IMR-90 (cell line): ENCODE results near the gene FSTL5. TPM values are rescaled to one million over a fixed set of nuclear protein-coding genes. Genes with fewer than 3 reads are reported as not detected.

Experiments used
- ATAC-seq: fragments of 200-7000 bp; cut with Tn5 transposase; 2 replicates; pipeline ENCODE4 v1.9.1; 2020; ENCODE audit warnings: low read depth, mild to moderate bottlenecking, moderate library complexity
- BruUV-seq: library from RNA; stranded (reverse); fragments of 400-500 nt; replicated peaks from 2 replicates; lab custom pipeline; 2021; lab: Mats Ljungman, UMichigan
- CTCF ChIA-PET: fragments of 300-600 bp; formaldehyde crosslinking; extraction: SDS; loops from one replicate; lab custom pipeline; 2021; ENCODE audit warnings: antibody characterized with exemption; lab: Yijun Ruan, JAX
- POLR2A ChIA-PET: fragments of 300-600 bp; sonication (Branson Sonifier 250); formaldehyde crosslinking; loops from one replicate; lab custom pipeline; 2022; ENCODE audit warnings: antibody characterized with exemption; ENCODE audit not compliant: unreplicated experiment; lab: Charles Lee
- DNase-seq: peaks from one replicate; pipeline ENCODE4 v3.0.0; 2013
- H2AFZ ChIP-seq: replicated peaks from 2 replicates; pipeline ENCODE3; 2013; ENCODE audit warnings: low read length, mild to moderate bottlenecking; ENCODE audit not compliant: poor library complexity
- H2AK5ac ChIP-seq: 2 replicates; pipeline ENCODE4 v1.6.1; 2013; ENCODE audit warnings: low read depth, low read length, inconsistent platforms
- H2AK9ac ChIP-seq: replicated peaks from 2 replicates; pipeline ENCODE3; 2013; ENCODE audit warnings: mild to moderate bottlenecking, low read depth, low read length, moderate library complexity; ENCODE audit not compliant: poor library complexity
- H2BK120ac ChIP-seq: 2 replicates; pipeline ENCODE4 v1.6.1; 2013; ENCODE audit warnings: low read depth, low read length, inconsistent platforms
- H2BK15ac ChIP-seq: 3 replicates; pipeline ENCODE4 v1.6.1; 2013; ENCODE audit warnings: low read depth, low read length, inconsistent platforms
- H2BK20ac ChIP-seq: 2 replicates; pipeline ENCODE4 v1.6.1; 2013; ENCODE audit warnings: low read depth, mild to moderate bottlenecking, inconsistent platforms, low read length, moderate library complexity
- H2BK5ac ChIP-seq: 2 replicates; pipeline ENCODE4 v1.6.1; 2013; ENCODE audit warnings: mild to moderate bottlenecking, low read depth, low read length, inconsistent platforms; ENCODE audit not compliant: poor library complexity, severe bottlenecking
- H3K14ac ChIP-seq: replicated peaks from 2 replicates; pipeline ENCODE4 v1.6.1; 2013; ENCODE audit warnings: low read depth, low read length, inconsistent platforms
- H3K18ac ChIP-seq: 2 replicates; pipeline ENCODE4 v1.6.1; 2013; ENCODE audit warnings: low read depth, low read length, control low read depth
- H3K23ac ChIP-seq: 2 replicates; pipeline ENCODE4 v1.6.1; 2013; ENCODE audit warnings: low read depth, low read length, inconsistent platforms
- H3K27ac ChIP-seq: 2 replicates; pipeline ENCODE4 v1.5.1; 2013; ENCODE audit warnings: mild to moderate bottlenecking, control low read depth, low read length; ENCODE audit not compliant: insufficient read depth
- H3K27me3 ChIP-seq: 2 replicates; pipeline ENCODE4 v1.6.1; 2013; ENCODE audit warnings: low read length; ENCODE audit not compliant: control insufficient read depth, insufficient read depth
- H3K36me3 ChIP-seq: 2 replicates; pipeline ENCODE4 v1.6.1; 2013; ENCODE audit warnings: low read length, mixed read lengths; ENCODE audit not compliant: control insufficient read depth, insufficient read depth
- H3K4ac ChIP-seq: 2 replicates; pipeline ENCODE4 v1.6.1; 2013; ENCODE audit warnings: low read depth, low read length, inconsistent platforms
- H3K4me1 ChIP-seq: 2 replicates; pipeline ENCODE4 v1.6.1; 2013; ENCODE audit warnings: low read length, mixed read lengths; ENCODE audit not compliant: control insufficient read depth, insufficient read depth
- H3K4me2 ChIP-seq: 2 replicates; pipeline ENCODE4 v1.6.1; 2013; ENCODE audit warnings: low read depth, mild to moderate bottlenecking, control low read depth, low read length, moderate library complexity
- H3K4me3 ChIP-seq: 2 replicates; pipeline ENCODE4 v1.5.1; 2013; ENCODE audit warnings: low read depth, mild to moderate bottlenecking, control low read depth, low read length, moderate library complexity; ENCODE audit not compliant: insufficient read depth
- H3K56ac ChIP-seq: 2 replicates; pipeline ENCODE4 v1.6.1; 2013; ENCODE audit warnings: low read length, inconsistent platforms; ENCODE audit not compliant: insufficient read depth; ENCODE audit errors: extremely low read depth
- H3K79me1 ChIP-seq, 2 experiments: 2 replicates each; pipeline ENCODE4 v1.6.1; 2013; ENCODE audit warnings: low read length in 2 of 2, inconsistent platforms in 1 of 2, low read depth in 1 of 2
- H3K9ac ChIP-seq: 2 replicates; pipeline ENCODE4 v1.6.1; 2013; ENCODE audit warnings: low read depth, low read length, control low read depth
- H3K9me1 ChIP-seq: 2 replicates; pipeline ENCODE4 v1.6.1; 2013; ENCODE audit warnings: low read length, inconsistent platforms; ENCODE audit not compliant: insufficient read depth
- H3K9me3 ChIP-seq: 2 replicates; pipeline ENCODE4 v1.6.1; 2013; ENCODE audit warnings: low read length; ENCODE audit not compliant: control insufficient read depth, insufficient read depth
- H4K20me1 ChIP-seq: 2 replicates; pipeline ENCODE4 v1.6.1; 2013; ENCODE audit warnings: low read length, inconsistent platforms; ENCODE audit not compliant: insufficient read depth
- H4K5ac ChIP-seq: 2 replicates; pipeline ENCODE4 v1.6.1; 2013; ENCODE audit warnings: mild to moderate bottlenecking, low read depth, low read length, control low read depth
- H4K8ac ChIP-seq, 2 experiments: 2 replicates each; pipeline ENCODE4 v1.6.1; 2013; ENCODE audit warnings: low read depth in 2 of 2, low read length in 2 of 2, control low read depth in 1 of 2, inconsistent platforms in 1 of 2
- H4K91ac ChIP-seq: 2 replicates; pipeline ENCODE4 v1.6.1; 2013; ENCODE audit warnings: low read depth, low read length, inconsistent platforms; ENCODE audit not compliant: insufficient read depth
- CEBPB ChIP-seq: IDR thresholded peaks from 2 replicates; pipeline ENCODE4 v1.6.1; 2012; ENCODE audit warnings: low read depth, low read length, improper control_type of control experiment
- MAZ ChIP-seq: IDR thresholded peaks from 2 replicates; pipeline ENCODE4 v1.6.1; 2012; ENCODE audit warnings: low read depth, mild to moderate bottlenecking, low read length, improper control_type of control experiment, moderate library complexity, borderline replicate concordance
- RAD21 ChIP-seq: IDR thresholded peaks from 2 replicates; pipeline ENCODE4 v1.6.1; 2012; ENCODE audit warnings: low read length, improper control_type of control experiment
- WGBS, 2 experiments: methylation state at CpG; one replicate each; pipeline versions ENCODE4 v1.1.5 to v1.1.7; 2013; ENCODE audit warnings: missing lambda C conversion rate in 2 of 2; ENCODE audit not compliant: insufficient read length in 1 of 2; ENCODE audit errors: extremely low coverage in 2 of 2; 5-methylcytosine and 5-hydroxymethylcytosine counted together
- dilution Hi-C: fragments of 300-500 bp; cut with HindIII; formaldehyde crosslinking; loops from one replicate; pipeline ENCODE4 v1.14.3; 2018; ENCODE audit warnings: low sequenced_read_pairs; ENCODE audit not compliant: unreplicated experiment
- in situ Hi-C: fragments of 300-500 bp; cut with MboI; formaldehyde crosslinking; loops from 3 replicates; pipeline ENCODE4 v1.14.3; 2019; ENCODE audit warnings: low sequenced_read_pairs, inconsistent platforms, mixed read lengths
- intact Hi-C: fragments of 100-400 bp; cut with micrococcal nuclease; formaldehyde crosslinking; loops from 2 replicates; pipeline ENCODE4 v1.10.0; 2022
- polyA plus RNA-seq, 3 experiments: library from polyadenylated mRNA; depleted of rRNA; stranded (reverse); fragments of >200 nt; gene quantifications; 2 replicates each; pipeline ENCODE4 v1.2.3, GENCODE V29; 2012; ENCODE audit warnings: low replicate concordance in 1 of 3
- total RNA-seq: library from RNA; depleted of rRNA; stranded (reverse); fragments of >200 nt; gene quantifications from 2 replicates; pipeline ENCODE4 v1.2.3, GENCODE V29; 2012

FSTL5 gene
- total and polyA plus RNA-seq, 2 of the 4 experiments (the other 2 are of a cell fraction) = under 0.01 TPM; not detected in 1

DNA sequence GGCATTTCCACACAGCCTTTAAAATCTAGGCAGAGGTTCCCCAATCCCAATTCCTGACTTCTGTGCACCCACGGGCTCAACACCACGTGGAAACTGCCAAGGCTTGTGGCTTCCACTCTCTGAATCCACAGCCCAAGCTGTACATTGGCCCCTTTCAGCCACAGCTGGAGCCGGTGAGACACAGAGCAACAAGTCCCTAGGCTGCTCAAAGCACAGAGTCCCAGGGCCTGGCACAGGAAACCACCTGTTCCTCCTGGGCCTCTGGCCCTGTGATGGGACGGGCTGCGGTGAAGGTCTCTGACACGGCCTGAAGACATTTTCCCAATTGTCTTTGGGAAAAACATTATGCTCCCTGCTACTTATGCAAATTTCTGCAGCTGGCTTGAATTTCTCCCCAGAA, 500.0 kb downstream of the FSTL5 start:
- no peak overlapping the region for H3K27ac ChIP-seq
- no peak overlapping the region for H3K23ac ChIP-seq
- H3K79me1 ChIP-seq = no peaks in the 10 kb centered on the region
- no peak overlapping the region for H2BK120ac ChIP-seq
- 0 out of 2 replicates have a peak, but pooled peaks cover 2% of the 10 kb centered on the region for H3K9me3 ChIP-seq
- in situ Hi-C loops (no loop called here), dilution Hi-C loops (no loop called here), intact Hi-C loops (no loop called here)
- H3K27me3 ChIP-seq = no peaks in the 10 kb centered on the region
- no peak overlapping the region for H2BK5ac ChIP-seq
- H2BK20ac ChIP-seq = no peak overlapping the region
- H3K4ac ChIP-seq = no peak overlapping the region
- no peak overlapping the region for H4K8ac ChIP-seq
- ChIA-PET CTCF (no interaction called here), POLR2A (no interaction called here)
- H2AFZ ChIP-seq = no peak overlapping the region
- no peak overlapping the region for H3K18ac ChIP-seq
- no peaks in the 10 kb centered on the region for H3K36me3 ChIP-seq
- no TSS peak for BruUV-seq
- no peak overlapping the region for H3K9ac ChIP-seq
- no peak overlapping the region for H2BK15ac ChIP-seq
- H4K5ac ChIP-seq = no peak overlapping the region
- H2AK9ac ChIP-seq = no peak overlapping the region
- DNase-seq = no peak
- H4K20me1 ChIP-seq = no peaks in the 10 kb centered on the region
- no peaks in the 10 kb centered on the region for H3K4me1 ChIP-seq
- WGBS, 2 experiments = 100% methylated on average over 3 of the region's 6 CpGs; no CpG with 5 or more reads in 1 of the 2 experiments
- no peak overlapping the region for H3K56ac ChIP-seq
- no peak overlapping the region for H2AK5ac ChIP-seq
- no peak overlapping the region for H3K4me3 ChIP-seq
- ATAC-seq = no peak
- no peak overlapping the region for H4K91ac ChIP-seq
- no peak overlapping the region for H3K14ac ChIP-seq
- TF ChIP-seq RAD21 = no peak
- TF ChIP-seq MAZ = no peak
- no peak for TF ChIP-seq CEBPB
- H3K9me1 ChIP-seq = no peaks in the 10 kb centered on the region
- no peak overlapping the region for H3K4me2 ChIP-seq
